Thyroid gland (tissue), 4 donors: ENCODE data around the gene TRAF5.

Experiments
- CTCF ChIP-seq, 6 experiments: fragments of 200-600 bp in 3 of 6; fragments of 450-650 bp in 3 of 6; sonication (generic) in 3 of 6; IDR thresholded peaks; one replicate each; pipeline ENCODE4 v1.5.1; 2016 to 2019; ENCODE audit warnings: antibody characterized with exemption in 6 of 6, mild to moderate bottlenecking in 2 of 6, inconsistent platforms in 1 of 6, moderate library complexity in 1 of 6
- POLR2A ChIP-seq, 2 donors: fragments of 450-650 bp; IDR thresholded peaks; one replicate each; pipeline ENCODE4 v1.6.1; 2017; ENCODE audit warnings: antibody characterized with exemption in 2 of 2, mild to moderate bottlenecking in 2 of 2, moderate library complexity in 1 of 2

GRCh38 chr1:211386921-211387320, 60.3 kb downstream of the TRAF5 start:
- TF ChIP-seq POLR2A (IDR thresholded peaks at IDR 0.05) (no peak), CTCF (IDR thresholded peaks at IDR 0.05) (no peak)
